ENCODE results near the gene OBSCN. TPM values are rescaled to one million over a fixed set of nuclear protein-coding genes. Genes with fewer than 3 reads are reported as not detected.

The OBSCN gene
- total and polyA plus RNA-seq, 10 of the 15 experiments (the other 5 are each of a cell fraction or from before 2014, with no cell fraction given): 0.01 to 0.36 (median 0.08) TPM; not detected in 2

DNA sequence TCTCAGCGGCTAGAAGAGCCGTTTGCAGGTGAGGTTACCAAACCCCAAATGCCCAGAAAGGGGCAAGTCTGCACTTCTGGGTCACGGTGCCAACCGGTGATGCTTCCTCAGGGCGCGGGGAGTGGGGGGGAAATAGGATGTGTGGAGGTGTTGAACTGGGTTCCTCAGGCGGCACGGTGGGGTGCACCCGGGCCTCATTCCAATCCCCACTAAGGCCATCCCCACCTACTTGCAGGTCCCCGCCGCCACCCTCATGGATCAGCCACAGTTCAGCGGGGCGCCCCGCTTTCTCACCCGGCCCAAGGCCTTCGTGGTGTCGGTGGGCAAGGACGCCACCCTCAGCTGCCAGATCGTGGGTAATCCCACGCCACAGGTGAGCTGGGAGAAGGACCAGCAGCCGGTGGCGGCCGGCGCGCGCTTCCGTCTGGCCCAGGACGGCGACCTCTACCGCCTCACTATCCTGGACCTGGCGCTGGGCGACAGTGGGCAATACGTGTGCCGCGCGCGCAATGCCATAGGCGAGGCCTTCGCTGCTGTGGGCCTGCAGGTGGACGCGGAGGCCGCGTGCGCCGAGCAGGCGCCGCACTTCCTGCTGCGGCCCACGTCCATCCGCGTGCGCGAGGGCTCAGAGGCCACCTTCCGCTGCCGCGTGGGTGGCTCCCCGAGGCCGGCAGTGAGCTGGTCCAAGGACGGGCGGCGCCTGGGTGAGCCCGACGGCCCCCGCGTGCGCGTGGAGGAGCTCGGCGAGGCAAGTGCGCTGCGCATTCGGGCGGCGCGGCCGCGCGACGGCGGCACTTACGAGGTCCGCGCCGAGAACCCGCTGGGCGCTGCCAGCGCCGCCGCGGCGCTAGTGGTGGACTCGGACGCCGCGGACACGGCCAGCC, 3.9 kb downstream of the OBSCN start:
- Histone ChIP-seq H4K20me1 (ENCODE audit: control insufficient read depth, insufficient read depth) (no peaks in the 10 kb centered on the region), H3K79me2 (ENCODE audit: control insufficient read depth, insufficient read depth, low read length) (no peaks in the 10 kb centered on the region), H3K36me3 (ENCODE audit: control insufficient read depth in 2 of 2, insufficient read depth in 2 of 2, low read length in 1 of 2) (no peaks in the 10 kb centered on the region), H3K4me2 (ENCODE audit: control insufficient read depth, insufficient read depth) (no peak overlapping the region), H3K27me3 (replicated peaks in 1 of 2; ENCODE audit: control insufficient read depth in 2 of 2, insufficient read depth in 2 of 2, low read length in 1 of 2) (no peaks in the 10 kb centered on the region; a peak in 1 of 4 replicates), H3K27ac (ENCODE audit: control insufficient read depth, insufficient read depth) (no peak overlapping the region), H3K9me3 (replicated peaks; ENCODE audit: control insufficient read depth, insufficient read depth, low read length) (no peaks in the 10 kb centered on the region; the same call in 2 of the 3 replicates), H2AFZ (ENCODE audit: control insufficient read depth, low read depth, low read length) (no peak overlapping the region), H3K4me3 (no peak overlapping the region), H3K4me1 (ENCODE audit: control insufficient read depth, insufficient read depth, low read length) (no peaks in the 10 kb centered on the region), H3K9ac (ENCODE audit: control insufficient read depth, insufficient read depth, low read length) (no peak overlapping the region)
- BruUV-seq (replicated peaks): no TSS peak
- intact Hi-C loops (cut with micrococcal nuclease; ENCODE audit: unreplicated experiment): loop anchor here (5.0 to 10.0 kb wide), 2 partner anchors 73 to 306 kb away; no protein-coding TSS in a partner anchor
- POLR2A ChIA-PET: no interaction called here
- WGBS (ENCODE audit: insufficient coverage, insufficient replicate concordance, low lambda C conversion rate, missing lambda C conversion rate): 89% methylated on average over 52 of the region's 96 CpGs
- no peak for TF ChIP-seq SP1 (IDR thresholded peaks at IDR 0.05; ENCODE audit: low read depth, low read length)
- TF ChIP-seq, protein P1, sequence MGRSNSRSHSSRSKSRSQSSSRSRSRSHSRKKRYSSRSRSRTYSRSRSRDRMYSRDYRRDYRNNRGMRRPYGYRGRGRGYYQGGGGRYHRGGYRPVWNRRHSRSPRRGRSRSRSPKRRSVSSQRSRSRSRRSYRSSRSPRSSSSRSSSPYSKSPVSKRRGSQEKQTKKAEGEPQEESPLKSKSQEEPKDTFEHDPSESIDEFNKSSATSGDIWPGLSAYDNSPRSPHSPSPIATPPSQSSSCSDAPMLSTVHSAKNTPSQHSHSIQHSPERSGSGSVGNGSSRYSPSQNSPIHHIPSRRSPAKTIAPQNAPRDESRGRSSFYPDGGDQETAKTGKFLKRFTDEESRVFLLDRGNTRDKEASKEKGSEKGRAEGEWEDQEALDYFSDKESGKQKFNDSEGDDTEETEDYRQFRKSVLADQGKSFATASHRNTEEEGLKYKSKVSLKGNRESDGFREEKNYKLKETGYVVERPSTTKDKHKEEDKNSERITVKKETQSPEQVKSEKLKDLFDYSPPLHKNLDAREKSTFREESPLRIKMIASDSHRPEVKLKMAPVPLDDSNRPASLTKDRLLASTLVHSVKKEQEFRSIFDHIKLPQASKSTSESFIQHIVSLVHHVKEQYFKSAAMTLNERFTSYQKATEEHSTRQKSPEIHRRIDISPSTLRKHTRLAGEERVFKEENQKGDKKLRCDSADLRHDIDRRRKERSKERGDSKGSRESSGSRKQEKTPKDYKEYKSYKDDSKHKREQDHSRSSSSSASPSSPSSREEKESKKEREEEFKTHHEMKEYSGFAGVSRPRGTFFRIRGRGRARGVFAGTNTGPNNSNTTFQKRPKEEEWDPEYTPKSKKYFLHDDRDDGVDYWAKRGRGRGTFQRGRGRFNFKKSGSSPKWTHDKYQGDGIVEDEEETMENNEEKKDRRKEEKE (IDR thresholded peaks at IDR 0.05): no peak
- no peak for TF ChIP-seq RB1 (IDR thresholded peaks at IDR 0.05; ENCODE audit: borderline replicate concordance)
- no peak for TF ChIP-seq TAF1 (IDR thresholded peaks at IDR 0.05; ENCODE audit: borderline replicate concordance, low read depth, low read length)
- TF ChIP-seq CBFB (IDR thresholded peaks at IDR 0.05; ENCODE audit: low read depth): no peak
- no peak for TF ChIP-seq MXI1 (IDR thresholded peaks at IDR 0.05; ENCODE audit: low read depth, low read length)
- TF ChIP-seq MEF2A (IDR thresholded peaks at IDR 0.05; ENCODE audit: insufficient read depth, low read depth, low read length): no peak
- no peak for TF ChIP-seq SIX5 (IDR thresholded peaks at IDR 0.05; ENCODE audit: low read depth, low read length, severe bottlenecking)
- no peak for TF ChIP-seq NBN (IDR thresholded peaks at IDR 0.05)
- no peak for TF ChIP-seq LARP7 (IDR thresholded peaks at IDR 0.05)
- TF ChIP-seq, protein P2, sequence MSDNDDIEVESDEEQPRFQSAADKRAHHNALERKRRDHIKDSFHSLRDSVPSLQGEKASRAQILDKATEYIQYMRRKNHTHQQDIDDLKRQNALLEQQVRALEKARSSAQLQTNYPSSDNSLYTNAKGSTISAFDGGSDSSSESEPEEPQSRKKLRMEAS (IDR thresholded peaks at IDR 0.05; ENCODE audit: low read depth, low read length): no peak
- no peak for TF ChIP-seq GABPA (IDR thresholded peaks at IDR 0.05; ENCODE audit: low read depth)
- TF ChIP-seq SMC3 (IDR thresholded peaks at IDR 0.05; ENCODE audit: borderline replicate concordance, low read length): no peak
- TF ChIP-seq POLR2A (IDR thresholded peaks at IDR 0.05; ENCODE audit: low read depth, low read length): no peak
- TF ChIP-seq EZH2 (IDR thresholded peaks at IDR 0.05; ENCODE audit: borderline replicate concordance, control insufficient read depth, low read depth, low read length): no peak
- TF ChIP-seq HDGF (IDR thresholded peaks at IDR 0.05): no peak
- TF ChIP-seq PAX5 (IDR thresholded peaks at IDR 0.05; ENCODE audit: borderline replicate concordance, low read depth, low read length): no peak
- TF ChIP-seq, protein P3, sequence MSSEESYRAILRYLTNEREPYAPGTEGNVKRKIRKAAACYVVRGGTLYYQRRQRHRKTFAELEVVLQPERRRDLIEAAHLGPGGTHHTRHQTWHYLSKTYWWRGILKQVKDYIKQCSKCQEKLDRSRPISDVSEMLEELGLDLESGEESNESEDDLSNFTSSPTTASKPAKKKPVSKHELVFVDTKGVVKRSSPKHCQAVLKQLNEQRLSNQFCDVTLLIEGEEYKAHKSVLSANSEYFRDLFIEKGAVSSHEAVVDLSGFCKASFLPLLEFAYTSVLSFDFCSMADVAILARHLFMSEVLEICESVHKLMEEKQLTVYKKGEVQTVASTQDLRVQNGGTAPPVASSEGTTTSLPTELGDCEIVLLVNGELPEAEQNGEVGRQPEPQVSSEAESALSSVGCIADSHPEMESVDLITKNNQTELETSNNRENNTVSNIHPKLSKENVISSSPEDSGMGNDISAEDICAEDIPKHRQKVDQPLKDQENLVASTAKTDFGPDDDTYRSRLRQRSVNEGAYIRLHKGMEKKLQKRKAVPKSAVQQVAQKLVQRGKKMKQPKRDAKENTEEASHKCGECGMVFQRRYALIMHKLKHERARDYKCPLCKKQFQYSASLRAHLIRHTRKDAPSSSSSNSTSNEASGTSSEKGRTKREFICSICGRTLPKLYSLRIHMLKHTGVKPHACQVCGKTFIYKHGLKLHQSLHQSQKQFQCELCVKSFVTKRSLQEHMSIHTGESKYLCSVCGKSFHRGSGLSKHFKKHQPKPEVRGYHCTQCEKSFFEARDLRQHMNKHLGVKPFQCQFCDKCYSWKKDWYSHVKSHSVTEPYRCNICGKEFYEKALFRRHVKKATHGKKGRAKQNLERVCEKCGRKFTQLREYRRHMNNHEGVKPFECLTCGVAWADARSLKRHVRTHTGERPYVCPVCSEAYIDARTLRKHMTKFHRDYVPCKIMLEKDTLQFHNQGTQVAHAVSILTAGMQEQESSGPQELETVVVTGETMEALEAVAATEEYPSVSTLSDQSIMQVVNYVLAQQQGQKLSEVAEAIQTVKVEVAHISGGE (CRISPR knock-in tag; IDR thresholded peaks at IDR 0.05): no peak
- TF ChIP-seq RELA (IDR thresholded peaks at IDR 0.05; ENCODE audit: borderline replicate concordance, partially characterized antibody): no peak
- in situ Hi-C loops (cut with MboI): no loop called here
- CTCF ChIA-PET: interaction anchor here (0.8 to 1.1 kb wide), 2 partner anchors 40 to 56 kb away, joined by 3 read pairs; no protein-coding TSS in a partner anchor
- FAIRE-seq (no peak), ATAC-seq (no peak), DNase-seq (ENCODE audit: low read depth, low spot score) (no peak)
- SMC1A ChIA-PET (ENCODE audit: uncharacterized antibody, unreplicated experiment): no interaction called here
- RAD21 ChIA-PET (ENCODE audit: unreplicated experiment): no interaction called here
